Dermis microvascular lymphatic vessel endothelial cell (primary cell): ENCODE data around the gene CNST. TPM values are rescaled to one million over a fixed set of nuclear protein-coding genes. Genes with fewer than 3 reads are reported as not detected.
"Not testable (repeated sequence)": the region's sequence is repeated elsewhere in the genome, so short reads cannot be mapped to it uniquely, and the experiment has no call there.

ENCODE experiments used
- DNase-seq, 2 donors: peaks; one replicate each; pipeline versions ENCODE4 v3.0.0 to v3.0.0-alpha.2; 2010; ENCODE audit warnings: low read depth in 2 of 2
- total RNA-seq: library from RNA; depleted of rRNA; stranded (reverse); fragments of >200 nt; gene quantifications from 2 replicates; pipeline ENCODE4 v1.2.1, GENCODE V29; 2014

CNST gene
- total RNA-seq, 1 donor from 2014 or later = 15.9 TPM

GRCh38 chr1:246669659-246670058 lies 103.4 kb downstream of the CNST start:
- DNase-seq = no peak

DNA sequence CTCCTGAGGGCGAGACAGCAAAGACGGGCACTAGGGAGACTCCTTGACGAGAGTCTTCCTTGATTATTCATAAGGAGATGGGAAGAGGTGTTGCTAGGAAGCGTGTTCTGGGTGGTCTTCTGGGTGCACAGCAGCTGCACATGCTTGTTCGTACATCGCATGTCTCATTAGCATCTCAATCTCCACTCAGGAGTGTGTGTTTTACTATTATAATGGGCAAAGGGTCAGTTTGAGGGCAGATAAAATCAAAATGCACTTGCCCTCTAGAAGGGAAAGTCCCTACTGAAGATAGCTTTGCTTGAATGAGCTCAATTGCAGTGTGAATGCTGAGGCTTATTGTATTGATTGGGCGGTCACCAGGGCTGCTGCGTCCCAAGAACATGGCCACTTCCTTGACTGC lies 107.8 kb downstream of the CNST start:
- DNase-seq = no peak

- no peak for DNase-seq
Observed at GRCh38 chr1:246677842-246678241, 111.6 kb downstream of the CNST start.

GRCh38 chr1:246678816-246679793 lies 112.8 kb downstream of the CNST start:
- no peak for DNase-seq

DNA sequence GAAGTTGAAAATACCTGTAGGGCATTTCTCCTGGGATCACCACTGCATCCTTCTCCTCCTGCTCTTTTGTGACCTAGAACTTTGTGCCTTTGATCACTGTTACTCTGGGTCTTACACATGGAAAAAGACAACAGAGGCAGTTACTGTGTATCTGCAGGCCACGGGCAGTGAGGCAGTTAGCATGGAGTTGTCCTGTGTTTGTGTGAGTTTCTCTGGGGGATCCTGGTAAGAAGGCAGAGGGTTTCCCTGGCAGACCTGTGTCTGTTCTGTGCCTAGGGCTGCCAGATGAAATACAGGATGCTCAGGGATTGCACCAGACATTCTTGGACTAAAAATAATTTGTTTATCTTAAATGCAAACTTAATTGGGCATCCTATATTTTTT lies 113.5 kb downstream of the CNST start:
- DNase-seq = no peak

- DNase-seq = peak in 1 of 2 donors; percentile 40
Observed at GRCh38 chr1:246680190-246680589, 113.9 kb downstream of the CNST start.

GRCh38 chr1:246680696-246681130 lies 114.5 kb downstream of the CNST start:
- no peak for DNase-seq

DNA sequence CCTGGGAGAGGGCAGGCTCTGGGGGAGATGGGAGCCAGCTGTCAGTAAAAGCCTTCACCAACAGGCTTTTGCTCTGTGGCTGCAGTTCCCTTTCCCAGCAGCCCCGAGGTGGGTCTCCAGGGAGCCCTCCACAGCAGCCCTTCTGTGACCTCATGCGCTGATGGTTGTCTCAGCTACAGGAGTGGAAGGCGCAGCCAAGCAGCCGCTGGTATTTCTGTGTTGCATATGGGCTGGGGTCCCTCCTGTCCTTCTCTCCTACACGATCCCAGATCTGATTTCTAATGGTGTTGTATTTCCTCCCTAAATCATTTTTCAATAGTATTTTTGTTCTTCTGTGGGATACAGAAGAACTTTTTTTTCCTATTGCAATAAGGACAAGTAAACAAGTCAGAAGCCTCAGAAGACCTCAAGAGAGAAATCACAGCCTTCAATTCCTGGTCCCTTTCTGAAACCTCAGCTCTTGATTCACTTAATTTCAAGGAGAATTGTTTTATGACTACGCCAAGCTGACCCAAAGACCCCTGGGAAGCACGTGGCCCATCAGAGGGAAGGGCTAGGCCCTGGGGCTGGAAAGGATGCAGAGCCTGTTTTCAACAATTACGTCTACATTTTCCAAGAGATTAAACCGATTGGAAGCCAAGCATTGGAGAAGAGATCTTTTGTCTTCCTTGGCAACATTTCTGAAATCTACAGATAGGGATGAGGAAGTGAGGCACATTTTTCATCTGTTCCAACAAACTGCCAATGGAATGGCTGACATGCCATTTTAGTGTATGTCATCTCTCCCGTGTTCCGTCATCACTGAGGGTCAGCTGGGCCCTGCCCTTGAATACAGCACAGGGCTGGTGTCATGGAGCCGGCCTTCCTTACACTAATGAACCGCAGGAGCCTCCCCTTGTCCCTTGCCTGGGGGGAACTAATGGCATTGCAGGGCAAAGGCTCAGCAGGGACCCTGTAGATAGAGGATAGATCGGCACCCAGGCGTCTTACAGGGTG lies 115.9 kb downstream of the CNST start:
- DNase-seq = no peak

DNA sequence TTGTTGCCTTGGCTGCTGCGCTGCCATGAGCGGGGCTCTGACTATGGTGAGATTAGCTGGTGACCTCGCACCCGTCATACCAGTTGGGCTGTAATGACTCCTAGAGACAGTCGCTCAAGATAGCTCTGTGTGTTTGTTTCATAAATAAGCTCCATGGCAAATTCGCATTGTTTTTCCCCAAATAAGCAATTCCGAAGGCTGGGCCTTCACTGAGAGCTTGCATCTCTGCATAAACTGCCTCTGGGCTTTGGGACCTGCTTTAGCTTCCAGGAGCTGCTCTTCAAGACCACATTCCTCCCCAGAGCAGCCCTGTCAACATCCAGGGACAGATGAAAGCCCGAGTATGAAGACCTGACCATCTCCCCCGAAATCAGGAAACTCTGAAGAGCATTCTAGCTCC lies 117.3 kb downstream of the CNST start:
- DNase-seq = no peak

DNA sequence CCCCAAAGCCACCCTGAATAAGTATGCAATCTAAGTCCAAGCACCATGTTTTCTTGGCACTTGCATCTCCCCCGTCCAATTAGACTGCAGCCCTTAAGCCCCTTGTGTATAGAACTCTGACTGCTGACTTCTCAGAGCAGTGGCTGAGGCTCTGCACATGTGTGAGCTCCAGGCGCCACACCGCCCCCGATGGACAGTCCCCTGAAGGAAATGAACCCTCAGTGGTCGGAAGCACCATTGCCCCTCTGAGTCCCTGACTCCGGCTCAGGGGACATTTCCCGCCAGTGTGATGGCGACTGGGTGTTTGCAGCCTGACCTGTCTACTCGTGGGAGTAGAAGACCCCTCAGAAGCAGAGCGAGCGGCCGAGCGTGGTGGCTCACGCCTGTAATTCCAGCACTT lies 120.7 kb downstream of the CNST start:
- no peak for DNase-seq

GRCh38 chr1:246689409-246690008 lies 123.3 kb downstream of the CNST start:
- DNase-seq = peak; percentile 29 to 67

DNA sequence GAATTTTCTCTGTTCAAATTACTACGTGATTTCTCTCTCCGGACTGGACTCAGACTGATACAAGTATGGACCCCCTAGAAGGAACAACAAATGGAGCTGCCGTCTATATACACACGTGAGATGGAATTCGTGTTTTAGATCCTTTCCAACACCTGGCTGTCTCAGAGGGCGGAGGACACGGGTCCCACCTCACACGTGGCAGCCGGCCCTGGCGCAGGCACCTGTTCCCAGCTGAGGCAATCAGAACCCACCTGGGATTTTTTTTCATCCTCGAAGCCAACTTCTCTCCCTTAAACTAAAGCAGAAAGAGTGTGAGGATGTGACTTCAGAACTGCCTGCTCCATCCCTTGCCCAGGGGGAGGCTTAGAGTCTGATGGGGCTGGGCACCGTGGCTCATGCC lies 123.8 kb downstream of the CNST start:
- DNase-seq = no peak

DNA sequence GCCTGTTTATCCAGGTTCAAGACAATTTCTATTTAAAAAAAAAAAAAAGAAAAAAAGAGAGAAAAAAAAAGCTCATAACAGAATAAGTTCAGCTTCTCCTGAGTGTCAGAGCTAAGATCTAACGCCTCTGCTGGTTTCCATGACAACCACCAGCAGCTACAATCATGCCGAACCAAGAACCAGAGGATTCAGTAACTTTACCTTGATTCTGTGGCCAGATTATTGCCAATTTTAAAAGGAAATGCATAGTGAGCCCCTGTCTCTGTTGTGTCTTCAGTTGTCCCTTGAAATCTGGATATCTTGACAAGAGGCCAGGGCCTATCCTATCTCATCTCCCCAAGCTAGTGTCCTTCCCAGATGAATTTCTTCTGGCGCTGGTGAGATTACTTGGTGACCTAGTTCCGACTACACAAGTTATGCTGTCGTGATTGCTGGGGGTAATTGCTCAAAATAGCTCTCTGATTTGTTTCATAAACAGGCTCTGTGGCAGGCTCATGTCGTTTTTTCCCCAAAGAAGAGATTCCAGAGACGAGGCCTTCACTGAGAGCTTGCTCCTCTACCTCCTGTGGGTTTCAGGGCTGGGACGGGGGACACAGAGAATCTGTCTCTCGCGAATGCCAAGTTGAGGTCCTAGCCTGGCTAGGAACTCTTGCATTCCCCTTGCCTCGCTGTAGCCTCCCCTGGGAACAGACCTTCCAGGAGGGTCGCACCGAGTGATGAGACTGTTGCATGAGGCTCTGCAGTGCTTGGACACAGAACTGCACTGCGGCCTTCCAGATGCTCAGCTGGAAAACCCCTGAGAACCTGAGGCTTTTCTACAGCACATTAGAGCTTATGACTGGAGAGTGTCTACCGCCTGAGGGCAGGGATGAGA lies 125.6 kb downstream of the CNST start:
- no peak for DNase-seq

DNA sequence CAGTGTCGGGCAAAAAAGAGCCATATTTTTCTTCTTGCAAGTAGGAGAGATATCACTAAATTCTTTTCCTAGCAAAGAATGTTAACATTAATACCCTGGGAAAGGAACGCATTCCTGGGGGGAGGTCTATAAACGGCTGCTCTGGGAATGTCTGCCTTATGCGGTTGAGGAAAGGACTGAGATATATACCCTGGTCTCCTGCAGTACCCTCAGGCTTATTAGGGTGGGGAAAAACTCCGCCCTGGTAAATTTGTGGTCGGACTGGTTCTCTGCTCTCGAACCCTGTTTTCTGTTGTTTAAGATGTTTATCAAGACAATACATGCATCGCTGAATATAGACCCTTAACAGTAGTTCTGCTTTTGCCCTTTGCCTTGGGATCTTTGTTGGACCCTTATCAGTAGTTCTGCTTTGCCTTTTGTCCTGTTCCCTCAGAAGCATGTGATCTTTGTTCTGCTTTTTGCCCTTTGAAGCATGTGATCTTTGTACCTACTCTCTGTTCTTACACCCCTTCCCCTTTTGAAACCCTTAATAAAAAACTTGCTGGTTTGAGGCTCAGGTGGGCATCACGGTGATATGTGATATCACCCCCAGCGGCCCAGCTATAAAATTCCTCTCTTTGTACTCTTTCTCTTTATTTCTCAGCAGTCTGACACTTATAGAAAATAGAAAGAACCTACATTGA lies 128.1 kb downstream of the CNST start:
- DNase-seq = not testable (repeated sequence)

DNA sequence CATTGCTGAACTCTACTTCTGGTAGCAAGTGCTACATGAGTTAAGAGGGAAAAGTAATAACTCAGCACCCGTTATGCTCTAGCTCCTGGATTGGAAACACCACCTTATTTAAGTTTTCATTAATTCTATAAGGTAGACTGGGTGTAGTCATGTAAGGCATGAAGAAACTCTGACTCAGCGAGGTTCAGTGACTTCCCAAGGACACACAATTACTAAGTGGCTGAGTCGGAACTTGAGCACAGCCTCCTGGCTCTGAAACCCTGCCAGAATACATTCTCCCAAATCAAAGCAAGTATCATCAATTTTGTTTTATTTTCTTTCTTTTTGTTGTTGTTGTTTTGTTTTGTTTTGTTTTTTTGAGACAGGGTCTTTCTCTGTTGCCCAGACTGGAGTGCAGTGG lies 128.9 kb downstream of the CNST start:
- DNase-seq = no peak

DNA sequence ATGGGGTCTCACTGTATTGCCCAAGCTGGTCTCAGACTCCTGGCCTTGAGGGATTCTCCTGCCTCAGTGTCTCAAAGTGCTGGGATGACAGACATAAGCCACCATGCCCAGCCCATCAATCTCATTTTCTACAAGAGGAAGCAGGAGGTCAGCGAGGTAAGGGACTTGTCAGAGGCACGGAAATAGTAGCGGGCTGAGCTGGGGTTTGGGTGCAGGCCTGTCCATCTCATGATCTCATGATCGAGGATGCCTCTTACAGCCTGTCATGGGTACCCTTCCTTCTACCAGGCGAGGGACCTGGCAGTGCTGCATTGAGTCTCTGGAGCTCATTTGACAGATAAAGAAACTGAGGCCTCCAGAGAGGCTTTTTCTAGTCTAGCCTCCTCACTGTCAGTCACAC lies 129.4 kb downstream of the CNST start:
- DNase-seq = no peak

DNA sequence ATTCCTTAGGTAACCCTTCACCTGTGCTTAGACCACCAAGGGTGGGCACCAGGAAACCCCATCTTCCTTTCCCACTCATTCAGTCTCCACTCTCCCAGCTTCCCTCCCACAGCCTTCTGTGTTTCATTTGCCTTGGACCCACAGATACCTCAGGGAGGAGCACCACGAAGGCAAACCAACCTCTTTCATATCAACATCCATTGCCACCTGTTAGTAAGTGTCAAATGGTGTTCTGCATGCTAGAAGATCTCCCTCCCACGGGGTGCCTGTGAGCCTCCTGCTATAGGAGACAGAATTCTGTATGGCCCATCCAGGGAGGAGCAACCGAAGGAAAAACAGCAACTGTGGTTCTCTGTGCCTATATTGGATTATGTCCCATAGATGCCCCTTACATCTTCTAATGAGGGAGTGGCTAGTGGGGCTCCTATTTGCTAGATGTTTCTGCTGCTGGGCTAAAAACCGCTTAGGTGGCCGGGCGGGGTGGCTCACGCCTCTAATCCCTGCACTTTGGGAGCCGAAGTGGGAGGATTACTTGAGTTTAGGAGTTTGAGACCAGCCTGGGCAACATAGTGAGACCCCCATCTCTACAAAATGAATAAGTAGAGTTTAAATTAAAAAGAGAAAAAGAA lies 132.3 kb downstream of the CNST start:
- DNase-seq = no peak

GRCh38 chr1:246699095-246699735 lies 133.0 kb downstream of the CNST start:
- DNase-seq = peak; percentile 85 to 94

DNA sequence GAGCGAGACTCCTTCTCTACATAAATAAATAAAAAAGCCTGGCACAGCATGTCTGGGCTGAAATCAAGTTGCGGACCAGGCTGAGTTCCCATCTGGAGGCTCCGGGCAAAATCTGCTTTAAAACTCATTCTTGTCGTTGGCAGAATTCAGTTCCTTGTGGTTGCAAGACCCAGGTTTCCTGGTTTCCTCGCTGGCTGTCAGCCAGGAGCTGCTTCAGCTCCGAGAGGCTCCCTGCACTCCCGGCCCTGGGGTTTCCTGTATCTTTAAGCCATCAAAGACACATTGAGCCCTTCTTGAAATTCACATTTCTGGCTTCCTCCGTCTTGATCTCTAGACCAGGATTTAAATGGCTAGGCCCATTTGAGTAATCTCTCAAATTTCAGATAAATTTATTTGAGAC lies 137.3 kb downstream of the CNST start:
- no peak for DNase-seq
